GM12878 (cell line): Measurements from ENCODE around the gene PITX1.

Experiments used
- CEBPB ChIP-seq, 2 experiments: fragments of 150-350 bp in 1 of 2; IDR thresholded peaks; 2 replicates each; pipeline ENCODE4 v1.6.1; 2012 to 2014; ENCODE audit warnings: low read depth in 2 of 2, low read length in 2 of 2, borderline replicate concordance in 1 of 2, inconsistent platforms in 1 of 2
- CREB1 ChIP-seq: IDR thresholded peaks from 2 replicates; pipeline ENCODE4 v1.6.1; 2012; ENCODE audit warnings: low read depth, mild to moderate bottlenecking, inconsistent platforms
- FOXM1 ChIP-seq: IDR thresholded peaks from 2 replicates; pipeline ENCODE4 v1.6.1; 2012; ENCODE audit warnings: low read depth, mild to moderate bottlenecking, inconsistent platforms, low read length, moderate library complexity
- SREBF1 ChIP-seq: IDR thresholded peaks from 2 replicates; pipeline ENCODE4 v1.6.1; 2012; ENCODE audit warnings: mild to moderate bottlenecking, low read length
- TF ChIP-seq, protein P1 (sequence below): fragments of 450-650 bp; IDR thresholded peaks from 2 replicates; pipeline ENCODE4 v1.6.1; 2017; ENCODE audit warnings: mild to moderate bottlenecking
- TF ChIP-seq, protein P2 (sequence below), 3 experiments: IDR thresholded peaks in 2 of 3; conservative IDR thresholded peaks in 1 of 3; 2 replicates each; pipeline ENCODE4 v1.5.1; 2011; ENCODE audit warnings: low read depth in 3 of 3, low read length in 3 of 3, mild to moderate bottlenecking in 3 of 3, control low read depth in 2 of 3, moderate library complexity in 2 of 3, inconsistent platforms in 1 of 3, mixed read lengths in 1 of 3; ENCODE audit not compliant: control insufficient read depth in 2 of 3, insufficient read depth in 1 of 3; ENCODE audit errors: extremely low read depth in 1 of 3

GRCh38 chr5:134982230-134982629 is 51.8 kb downstream of the PITX1 start:
- no peak for TF ChIP-seq SREBF1
- no peak for TF ChIP-seq FOXM1
- no peak for TF ChIP-seq CEBPB (IDR thresholded peaks at IDR 0.05; ENCODE audit: borderline replicate concordance in 1 of 2, low read depth in 2 of 2, low read length in 2 of 2)
- TF ChIP-seq, protein P1, sequence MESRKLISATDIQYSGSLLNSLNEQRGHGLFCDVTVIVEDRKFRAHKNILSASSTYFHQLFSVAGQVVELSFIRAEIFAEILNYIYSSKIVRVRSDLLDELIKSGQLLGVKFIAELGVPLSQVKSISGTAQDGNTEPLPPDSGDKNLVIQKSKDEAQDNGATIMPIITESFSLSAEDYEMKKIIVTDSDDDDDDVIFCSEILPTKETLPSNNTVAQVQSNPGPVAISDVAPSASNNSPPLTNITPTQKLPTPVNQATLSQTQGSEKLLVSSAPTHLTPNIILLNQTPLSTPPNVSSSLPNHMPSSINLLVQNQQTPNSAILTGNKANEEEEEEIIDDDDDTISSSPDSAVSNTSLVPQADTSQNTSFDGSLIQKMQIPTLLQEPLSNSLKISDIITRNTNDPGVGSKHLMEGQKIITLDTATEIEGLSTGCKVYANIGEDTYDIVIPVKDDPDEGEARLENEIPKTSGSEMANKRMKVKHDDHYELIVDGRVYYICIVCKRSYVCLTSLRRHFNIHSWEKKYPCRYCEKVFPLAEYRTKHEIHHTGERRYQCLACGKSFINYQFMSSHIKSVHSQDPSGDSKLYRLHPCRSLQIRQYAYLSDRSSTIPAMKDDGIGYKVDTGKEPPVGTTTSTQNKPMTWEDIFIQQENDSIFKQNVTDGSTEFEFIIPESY: no peak
- no peak for TF ChIP-seq CREB1
- TF ChIP-seq, protein P2, sequence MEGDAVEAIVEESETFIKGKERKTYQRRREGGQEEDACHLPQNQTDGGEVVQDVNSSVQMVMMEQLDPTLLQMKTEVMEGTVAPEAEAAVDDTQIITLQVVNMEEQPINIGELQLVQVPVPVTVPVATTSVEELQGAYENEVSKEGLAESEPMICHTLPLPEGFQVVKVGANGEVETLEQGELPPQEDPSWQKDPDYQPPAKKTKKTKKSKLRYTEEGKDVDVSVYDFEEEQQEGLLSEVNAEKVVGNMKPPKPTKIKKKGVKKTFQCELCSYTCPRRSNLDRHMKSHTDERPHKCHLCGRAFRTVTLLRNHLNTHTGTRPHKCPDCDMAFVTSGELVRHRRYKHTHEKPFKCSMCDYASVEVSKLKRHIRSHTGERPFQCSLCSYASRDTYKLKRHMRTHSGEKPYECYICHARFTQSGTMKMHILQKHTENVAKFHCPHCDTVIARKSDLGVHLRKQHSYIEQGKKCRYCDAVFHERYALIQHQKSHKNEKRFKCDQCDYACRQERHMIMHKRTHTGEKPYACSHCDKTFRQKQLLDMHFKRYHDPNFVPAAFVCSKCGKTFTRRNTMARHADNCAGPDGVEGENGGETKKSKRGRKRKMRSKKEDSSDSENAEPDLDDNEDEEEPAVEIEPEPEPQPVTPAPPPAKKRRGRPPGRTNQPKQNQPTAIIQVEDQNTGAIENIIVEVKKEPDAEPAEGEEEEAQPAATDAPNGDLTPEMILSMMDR (IDR thresholded peaks at IDR 0.05 in 2 of 3, conservative IDR thresholded peaks at IDR 0.05 in 1 of 3; ENCODE audit: control insufficient read depth in 2 of 3, extremely low read depth in 1 of 3, insufficient read depth in 1 of 3, low read depth in 3 of 3, low read length in 3 of 3): no peak
